ENCODE data around the gene GRIN3B.

The GRIN3B gene

GRCh38 chr19:973726-974563, 26.3 kb upstream of the GRIN3B start:
- no peaks in the 10 kb centered on the region for H3K27me3 ChIP-seq (ENCODE audit: insufficient read depth, poor library complexity, severe bottlenecking)
- TF ChIP-seq REST (IDR thresholded peaks at IDR 0.05; ENCODE audit: insufficient replicate concordance, low read depth) (no peak), GABPA (IDR thresholded peaks at IDR 0.05; ENCODE audit: low read depth) (no peak), POLR2AphosphoS5 (IDR thresholded peaks at IDR 0.05; ENCODE audit: low read depth) (no peak), CTCF (IDR thresholded peaks at IDR 0.05; ENCODE audit: insufficient read depth, low read length) (no peak), SPI1 (IDR thresholded peaks at IDR 0.05; ENCODE audit: borderline replicate concordance, low read depth) (no peak)
- no peak for DNase-seq (ENCODE audit: low read depth in 1 of 2, low spot score in 1 of 2)
- H3K4me3 ChIP-seq (replicated peaks; ENCODE audit: insufficient read depth, low read length), result no peak overlapping the region
- no peak overlapping the region for H3K27ac ChIP-seq (replicated peaks)

- Histone ChIP-seq H3K27ac (replicated peaks) (no peak overlapping the region), H3K27me3 (ENCODE audit: insufficient read depth, poor library complexity, severe bottlenecking) (no peaks in the 10 kb centered on the region), H3K4me3 (replicated peaks; ENCODE audit: insufficient read depth, low read length) (no peak overlapping the region)
- no peak for DNase-seq (ENCODE audit: low read depth in 1 of 2, low spot score in 1 of 2)
- no peak for TF ChIP-seq SPI1 (IDR thresholded peaks at IDR 0.05; ENCODE audit: borderline replicate concordance, low read depth)
- no peak for TF ChIP-seq GABPA (IDR thresholded peaks at IDR 0.05; ENCODE audit: low read depth)
- TF ChIP-seq POLR2AphosphoS5 (IDR thresholded peaks at IDR 0.05; ENCODE audit: low read depth), result no peak
- TF ChIP-seq REST (IDR thresholded peaks at IDR 0.05; ENCODE audit: insufficient replicate concordance, low read depth), result no peak
- no peak for TF ChIP-seq CTCF (IDR thresholded peaks at IDR 0.05; ENCODE audit: insufficient read depth, low read length)
Measured at GRCh38 chr19:974564-975257, 25.5 kb upstream of the GRIN3B start.

GRCh38 chr19:976476-976875, 23.7 kb upstream of the GRIN3B start:
- TF ChIP-seq POLR2AphosphoS5 (IDR thresholded peaks at IDR 0.05; ENCODE audit: low read depth) (no peak), SPI1 (IDR thresholded peaks at IDR 0.05; ENCODE audit: borderline replicate concordance, low read depth) (no peak), GABPA (IDR thresholded peaks at IDR 0.05; ENCODE audit: low read depth) (no peak), CTCF (IDR thresholded peaks at IDR 0.05; ENCODE audit: insufficient read depth, low read length) (no peak)
- Histone ChIP-seq H3K4me3 (replicated peaks; ENCODE audit: insufficient read depth, low read length) (no peak overlapping the region), H3K27me3 (ENCODE audit: insufficient read depth, poor library complexity, severe bottlenecking) (no peaks in the 10 kb centered on the region), H3K27ac (replicated peaks) (no peak overlapping the region)
- DNase-seq (ENCODE audit: low read depth in 1 of 2, low spot score in 1 of 2), result no peak
